ENCODE measurements around the gene TRIOBP.
A peak's percentile ranks its signal among the peaks of the same experiment; 100 is the strongest.

The TRIOBP gene

DNA sequence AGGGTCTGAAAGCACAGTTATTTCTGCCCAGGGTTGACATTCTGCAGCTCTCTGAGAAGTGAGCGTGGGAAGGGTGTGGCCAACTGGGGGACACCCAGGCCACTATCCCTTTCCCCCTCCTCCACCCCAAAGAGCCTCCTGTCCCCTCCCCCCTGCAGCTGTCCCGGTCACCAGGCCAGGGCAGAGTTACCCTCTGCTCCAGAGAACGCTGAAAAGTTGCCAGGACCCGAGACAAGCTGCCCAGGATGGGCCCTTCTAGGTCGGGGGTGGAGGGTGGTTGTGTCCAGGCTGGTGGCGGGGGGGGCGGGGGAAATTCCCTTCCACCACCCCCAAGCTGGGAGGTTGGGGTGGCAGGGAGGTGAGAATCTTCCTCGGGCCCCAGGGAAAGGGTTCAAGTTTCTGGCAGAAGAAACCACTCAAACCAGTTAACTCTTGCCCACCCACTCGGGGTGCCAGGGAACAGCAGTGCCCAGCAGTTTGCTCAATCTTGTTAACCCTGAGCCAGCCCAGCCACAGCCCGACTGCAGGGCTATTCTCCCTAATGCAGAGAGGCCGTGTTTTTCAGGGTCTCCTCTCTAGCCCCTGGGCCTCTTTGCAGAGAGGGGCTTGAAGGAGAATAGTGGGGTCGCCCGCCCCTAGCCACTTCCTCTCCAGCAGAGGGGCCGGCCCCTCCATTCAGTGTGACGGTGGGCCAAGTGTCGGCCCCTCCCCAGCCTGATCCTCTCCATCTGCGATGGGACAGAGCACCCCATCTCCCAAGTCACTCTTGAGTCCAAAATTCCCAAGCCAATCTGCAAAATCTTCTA, 20.7 kb upstream of the TRIOBP start:
- Mint-ChIP-seq H3K4me3 (peak overlapping the region; percentile 98), H3K36me3 (ENCODE audit: low read depth) (peaks cover 23% of the 10 kb centered on the region), H3K27ac (peak overlapping the region; percentile 99), H3K4me1 (ENCODE audit: low read depth) (peaks cover 43% of the 10 kb centered on the region), H3K27me3 (ENCODE audit: low read depth) (no peaks in the 10 kb centered on the region), H3K9me3 (no peaks in the 10 kb centered on the region)
- peak; percentile 34 for DNase-seq (ENCODE audit: low spot score)

DNA sequence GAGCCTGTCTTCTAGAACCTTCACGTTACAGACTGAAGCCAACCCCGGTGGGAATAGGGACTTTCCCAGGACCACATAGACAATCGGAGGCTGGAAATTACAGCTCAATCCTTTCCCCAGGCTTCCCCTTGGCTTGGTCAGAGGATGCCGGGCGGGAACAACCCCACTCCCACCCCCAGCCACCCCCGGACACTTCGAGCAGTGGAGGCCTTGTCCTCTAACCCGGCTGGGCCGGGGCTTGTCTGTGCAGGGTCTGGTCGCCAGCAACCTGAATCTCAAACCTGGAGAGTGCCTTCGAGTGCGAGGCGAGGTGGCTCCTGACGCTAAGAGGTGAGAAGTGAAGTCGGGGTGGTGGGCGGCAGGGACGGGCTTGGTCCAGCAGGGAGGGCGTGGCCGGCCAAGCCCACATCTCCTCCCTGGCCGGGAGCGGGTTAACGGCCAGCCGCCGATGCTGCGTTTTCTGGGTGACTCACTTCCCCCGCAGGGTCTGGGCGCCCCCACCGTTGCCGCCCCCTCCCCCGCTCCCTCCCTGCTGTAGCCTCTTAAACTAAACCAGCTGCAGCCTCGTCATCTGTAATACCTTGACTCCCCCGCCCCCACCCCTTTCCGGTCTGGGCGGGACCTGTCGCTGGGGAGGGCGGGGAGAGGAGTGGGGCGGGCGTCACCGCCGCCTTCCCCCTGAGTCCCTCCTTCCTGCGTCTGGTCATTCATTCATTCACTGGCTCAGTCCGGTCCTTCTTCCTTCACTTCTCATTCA, 19.9 kb upstream of the TRIOBP start:
- peak; percentile 93 for DNase-seq (ENCODE audit: low spot score)
- peak overlapping the region; percentile 99 for H3K27ac Mint-ChIP-seq
- H3K4me3 Mint-ChIP-seq = peak overlapping the region; percentile 98
- no peaks in the 10 kb centered on the region for H3K27me3 Mint-ChIP-seq (ENCODE audit: low read depth)
- peaks cover 46% of the 10 kb centered on the region for H3K4me1 Mint-ChIP-seq (ENCODE audit: low read depth)
- peaks cover 24% of the 10 kb centered on the region for H3K36me3 Mint-ChIP-seq (ENCODE audit: low read depth)
- no peaks in the 10 kb centered on the region for H3K9me3 Mint-ChIP-seq

DNA sequence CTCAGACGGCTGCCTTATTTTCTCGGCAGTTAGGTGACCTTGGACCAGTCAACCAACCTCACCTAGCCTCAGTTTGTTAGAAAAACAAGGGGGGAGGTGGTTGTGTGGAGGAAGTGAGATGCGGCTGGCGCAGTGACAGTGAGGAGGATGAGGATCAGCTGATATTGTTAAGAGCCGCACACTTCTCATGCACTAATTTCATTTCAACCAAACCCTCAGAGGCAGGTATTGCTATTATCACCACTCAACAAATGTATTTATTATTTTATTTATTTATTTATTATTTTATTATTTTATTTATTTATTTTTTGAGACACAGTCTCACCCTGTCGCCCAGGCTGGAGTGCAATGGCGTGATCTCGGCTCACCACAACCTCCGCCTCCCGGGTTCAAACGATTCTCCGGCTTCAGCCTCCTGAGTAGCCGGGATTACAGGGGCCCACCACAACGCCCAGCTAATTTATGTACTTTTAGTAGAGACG, 19.3 kb upstream of the TRIOBP start:
- no peaks in the 10 kb centered on the region for H3K9me3 Mint-ChIP-seq
- peak overlapping the region; percentile 98 for H3K4me3 Mint-ChIP-seq
- DNase-seq (ENCODE audit: low spot score) = no peak
- no peaks in the 10 kb centered on the region for H3K27me3 Mint-ChIP-seq (ENCODE audit: low read depth)
- peak overlapping the region; percentile 99 for H3K27ac Mint-ChIP-seq
- H3K36me3 Mint-ChIP-seq (ENCODE audit: low read depth) = peaks cover 24% of the 10 kb centered on the region
- H3K4me1 Mint-ChIP-seq (ENCODE audit: low read depth) = peaks cover 40% of the 10 kb centered on the region

DNA sequence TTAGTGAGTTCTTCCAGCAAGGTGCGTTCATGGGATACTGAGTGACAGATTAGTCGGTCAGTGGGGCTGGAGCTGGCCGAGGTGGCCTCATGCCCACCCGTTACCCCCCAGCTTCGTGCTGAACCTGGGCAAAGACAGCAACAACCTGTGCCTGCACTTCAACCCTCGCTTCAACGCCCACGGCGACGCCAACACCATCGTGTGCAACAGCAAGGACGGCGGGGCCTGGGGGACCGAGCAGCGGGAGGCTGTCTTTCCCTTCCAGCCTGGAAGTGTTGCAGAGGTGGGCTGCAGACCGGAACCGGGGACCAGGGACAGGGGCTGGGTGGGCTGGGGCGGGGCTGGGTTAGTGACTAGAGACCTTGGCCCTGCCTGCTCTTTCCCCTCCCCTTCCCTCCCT, 18.5 kb upstream of the TRIOBP start:
- no peak overlapping the region for H3K4me3 Mint-ChIP-seq
- H3K4me1 Mint-ChIP-seq (ENCODE audit: low read depth) = peaks cover 32% of the 10 kb centered on the region
- peak overlapping the region; percentile 83 for H3K27ac Mint-ChIP-seq
- H3K36me3 Mint-ChIP-seq (ENCODE audit: low read depth) = peaks cover 24% of the 10 kb centered on the region
- H3K27me3 Mint-ChIP-seq (ENCODE audit: low read depth) = no peaks in the 10 kb centered on the region
- H3K9me3 Mint-ChIP-seq = no peaks in the 10 kb centered on the region
- DNase-seq (ENCODE audit: low spot score) = no peak

DNA sequence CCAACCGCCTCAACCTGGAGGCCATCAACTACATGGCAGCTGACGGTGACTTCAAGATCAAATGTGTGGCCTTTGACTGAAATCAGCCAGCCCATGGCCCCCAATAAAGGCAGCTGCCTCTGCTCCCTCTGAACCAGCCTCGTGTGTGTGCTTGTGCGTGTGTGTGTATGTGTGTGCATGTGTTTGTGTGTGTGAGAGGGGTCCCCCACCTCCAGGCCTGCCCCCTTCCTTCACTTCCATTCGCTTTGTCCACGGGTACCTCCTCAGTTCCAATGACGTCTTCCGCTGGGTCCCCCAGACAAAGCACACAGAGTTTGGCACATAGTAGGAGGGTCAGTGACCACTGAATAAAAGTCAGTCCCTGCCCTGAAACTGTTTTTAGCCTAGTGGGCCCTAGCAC, 17.2 kb upstream of the TRIOBP start:
- peak overlapping the region; percentile 56 for H3K27ac Mint-ChIP-seq
- peaks cover 24% of the 10 kb centered on the region for H3K4me1 Mint-ChIP-seq (ENCODE audit: low read depth)
- H3K4me3 Mint-ChIP-seq = peak overlapping the region; percentile 40
- peaks cover 22% of the 10 kb centered on the region for H3K36me3 Mint-ChIP-seq (ENCODE audit: low read depth)
- H3K27me3 Mint-ChIP-seq (ENCODE audit: low read depth) = no peaks in the 10 kb centered on the region
- DNase-seq (ENCODE audit: low spot score) = no peak
- no peaks in the 10 kb centered on the region for H3K9me3 Mint-ChIP-seq

DNA sequence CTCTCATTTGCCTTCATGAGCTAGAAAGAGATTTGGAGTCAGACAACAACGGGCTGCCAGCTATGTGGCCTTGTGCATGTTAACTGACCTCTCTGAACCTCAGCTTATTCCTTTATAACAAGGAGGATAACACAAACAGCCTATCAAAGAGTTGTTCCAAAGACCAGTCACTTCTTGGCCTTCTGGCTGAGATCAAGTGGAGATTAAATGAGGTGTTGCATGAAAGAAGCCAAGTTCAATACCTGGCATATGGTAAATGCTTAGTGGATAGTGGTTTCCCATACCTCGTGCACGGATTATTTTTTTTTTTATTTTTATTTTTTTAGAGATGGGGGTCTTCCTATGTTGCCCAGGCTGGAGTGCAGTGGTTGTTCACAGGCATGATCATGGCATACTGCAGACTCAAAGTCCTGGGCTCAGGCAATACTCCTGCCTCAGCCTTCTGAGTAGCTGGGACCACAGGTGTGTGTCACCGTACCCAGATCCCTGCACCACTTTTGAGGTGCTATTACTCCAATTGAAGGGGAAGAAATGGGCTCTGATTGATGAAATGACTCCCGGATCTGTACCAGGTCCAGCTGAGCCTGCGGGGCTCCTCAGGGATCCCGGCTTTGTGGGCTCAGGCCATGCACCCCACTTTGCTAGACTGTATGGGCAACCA, 16.5 kb upstream of the TRIOBP start:
- peak overlapping the region; percentile 40 for H3K4me3 Mint-ChIP-seq
- H3K36me3 Mint-ChIP-seq (ENCODE audit: low read depth) = peaks cover 22% of the 10 kb centered on the region
- peak overlapping the region; percentile 56 for H3K27ac Mint-ChIP-seq
- no peak for DNase-seq (ENCODE audit: low spot score)
- no peaks in the 10 kb centered on the region for H3K27me3 Mint-ChIP-seq (ENCODE audit: low read depth)
- H3K4me1 Mint-ChIP-seq (ENCODE audit: low read depth) = peaks cover 22% of the 10 kb centered on the region
- H3K9me3 Mint-ChIP-seq = no peaks in the 10 kb centered on the region

DNA sequence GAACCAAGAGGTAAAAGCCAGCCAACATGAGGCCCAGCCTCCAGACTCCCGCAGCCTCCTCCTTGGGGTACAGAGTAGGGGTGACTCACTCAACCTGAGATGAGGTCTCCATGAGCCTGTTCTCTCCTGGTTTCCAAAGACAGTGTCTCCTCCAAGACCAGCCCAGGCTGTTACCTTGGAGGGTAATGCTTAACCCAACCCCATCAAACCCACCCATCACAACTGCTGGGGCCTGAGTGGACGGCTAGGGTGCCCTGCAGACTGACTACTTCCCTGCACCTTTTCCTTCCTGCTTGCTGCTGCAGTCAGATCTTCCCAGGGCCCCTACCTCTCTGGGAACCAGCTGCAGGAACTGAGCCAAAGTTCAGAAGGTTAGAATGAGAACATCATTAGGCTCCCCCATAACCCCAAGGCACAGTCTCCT, 15.8 kb upstream of the TRIOBP start:
- H3K27me3 Mint-ChIP-seq (ENCODE audit: low read depth) = no peaks in the 10 kb centered on the region
- peak overlapping the region; percentile 82 for H3K27ac Mint-ChIP-seq
- no peaks in the 10 kb centered on the region for H3K9me3 Mint-ChIP-seq
- peaks cover 20% of the 10 kb centered on the region for H3K4me1 Mint-ChIP-seq (ENCODE audit: low read depth)
- no peak overlapping the region for H3K4me3 Mint-ChIP-seq
- DNase-seq (ENCODE audit: low spot score) = no peak
- peaks cover 22% of the 10 kb centered on the region for H3K36me3 Mint-ChIP-seq (ENCODE audit: low read depth)

DNA sequence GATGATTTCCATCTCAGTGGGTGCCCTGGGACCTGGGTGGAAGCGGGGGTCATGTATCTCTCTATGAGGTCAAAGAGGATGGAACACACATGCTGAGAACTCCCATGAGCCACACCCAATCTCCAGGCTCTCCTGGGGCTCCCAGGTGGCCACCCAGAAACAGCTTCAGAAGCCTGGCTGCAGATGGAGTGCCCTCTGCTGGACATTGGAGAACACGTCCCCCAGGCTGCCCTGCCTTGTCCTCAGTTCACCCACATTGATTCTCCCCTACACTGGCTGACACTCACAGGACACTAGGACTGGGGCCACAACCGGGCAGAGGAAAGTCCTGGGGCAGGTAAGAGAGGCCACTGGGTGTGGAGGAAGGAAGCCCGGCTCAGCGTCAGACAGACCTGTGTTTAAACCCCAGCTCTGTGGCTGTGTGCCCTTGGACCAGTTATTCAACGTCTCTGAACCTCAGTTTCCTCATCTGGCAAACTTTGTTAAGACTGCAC, 15.2 kb upstream of the TRIOBP start:
- Mint-ChIP-seq H3K4me3 (no peak overlapping the region), H3K9me3 (no peaks in the 10 kb centered on the region), H3K27ac (peak overlapping the region; percentile 69), H3K4me1 (ENCODE audit: low read depth) (peaks cover 20% of the 10 kb centered on the region), H3K27me3 (ENCODE audit: low read depth) (no peaks in the 10 kb centered on the region), H3K36me3 (ENCODE audit: low read depth) (peaks cover 20% of the 10 kb centered on the region)
- peak; percentile 70 for DNase-seq (ENCODE audit: low spot score)

DNA sequence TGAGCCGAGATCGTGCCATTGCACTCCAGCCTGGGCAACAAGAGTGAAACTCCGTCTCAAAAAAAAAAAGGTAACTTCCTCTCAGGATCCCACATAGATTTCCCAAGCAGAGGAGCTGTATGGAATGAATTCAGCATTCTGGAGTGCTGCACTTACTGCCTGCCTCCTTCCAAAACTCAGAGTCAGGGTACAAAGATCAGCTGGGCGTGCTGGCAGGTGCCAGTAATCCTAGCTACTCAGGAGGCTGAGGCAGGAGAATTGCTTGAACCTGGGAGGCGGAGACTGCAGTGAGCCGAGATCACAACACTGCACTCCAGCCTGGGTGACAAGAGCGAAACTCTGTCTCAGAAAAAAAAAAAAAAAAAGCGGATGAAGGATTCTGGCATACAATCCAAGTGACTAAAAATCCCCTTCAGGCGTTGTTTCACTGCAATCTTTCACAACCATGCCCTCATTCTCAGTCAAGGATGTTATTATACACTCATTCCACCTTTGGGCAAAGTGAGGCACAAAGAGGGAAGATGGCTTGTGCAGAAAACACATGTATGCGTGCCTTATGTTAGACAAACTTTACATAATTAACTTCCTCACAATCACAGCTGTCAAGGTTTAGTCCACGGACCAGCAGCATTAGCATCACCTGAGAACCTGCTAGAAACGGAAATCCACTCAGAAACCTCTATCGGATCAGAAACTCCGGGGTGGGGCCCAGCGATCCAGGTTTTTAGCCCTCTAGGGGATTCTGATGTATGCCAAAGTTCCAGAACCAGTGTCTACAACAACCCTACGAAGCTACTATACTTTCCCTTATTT, 11.8 kb upstream of the TRIOBP start:
- Mint-ChIP-seq H3K4me3 (no peak overlapping the region), H3K9me3 (no peaks in the 10 kb centered on the region), H3K27ac (no peak overlapping the region), H3K27me3 (ENCODE audit: low read depth) (no peaks in the 10 kb centered on the region), H3K36me3 (ENCODE audit: low read depth) (peaks cover 16% of the 10 kb centered on the region), H3K4me1 (ENCODE audit: low read depth) (peaks cover 22% of the 10 kb centered on the region)
- no peak for DNase-seq (ENCODE audit: low spot score)

DNA sequence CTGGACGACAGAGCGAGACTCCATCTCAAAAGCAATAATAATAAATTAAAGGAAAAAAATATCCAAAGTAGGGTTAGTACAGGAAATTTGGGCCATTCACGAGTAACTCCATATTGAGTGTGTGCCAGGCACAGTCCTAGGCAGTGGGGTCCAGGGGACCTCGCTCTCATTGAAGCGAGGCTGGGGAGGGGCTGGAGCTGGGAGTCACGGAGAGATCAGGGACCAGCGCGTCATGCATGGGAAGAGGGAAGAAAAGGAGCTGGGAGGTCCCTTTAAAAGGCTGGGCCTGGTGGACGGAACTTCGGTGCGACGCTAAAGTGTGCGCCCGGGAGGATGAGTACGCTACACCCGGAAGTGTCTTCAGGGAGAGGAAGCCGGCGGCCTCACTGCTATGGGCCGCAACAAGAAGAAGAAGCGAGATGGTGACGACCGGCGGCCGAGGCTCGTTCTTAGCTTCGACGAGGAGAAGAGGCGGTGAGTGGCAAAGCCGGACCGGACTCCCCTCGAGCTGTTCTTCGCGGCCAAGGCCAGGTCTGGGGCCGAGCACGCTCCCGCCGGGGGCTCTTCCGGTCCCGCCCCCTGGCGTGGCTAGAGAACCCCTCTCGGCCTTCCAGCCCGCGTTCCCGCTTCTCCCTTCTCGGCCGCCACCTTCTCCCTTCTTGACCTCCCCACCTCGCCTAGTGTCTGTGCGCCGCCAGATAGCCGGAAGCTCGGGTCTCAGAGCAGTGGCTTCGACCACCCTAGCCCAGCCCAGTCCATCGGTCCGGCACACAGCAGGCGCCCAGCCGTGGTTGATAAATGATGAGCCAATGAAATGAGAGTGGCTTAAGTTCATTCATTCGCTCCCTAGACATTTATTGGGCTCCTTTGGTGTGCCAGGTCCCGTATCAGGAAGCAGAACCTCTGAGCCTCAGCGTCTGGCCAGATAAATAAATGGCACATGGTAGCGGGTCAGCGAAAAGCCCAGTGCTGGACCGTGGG, 10.6 kb upstream of the TRIOBP start, which contains the start of gene NOL12:
Gene NOL12, plus strand, starts transcription at position 342 of the 981 bp plus-strand sequence. Its CDS starts 50 bp downstream, at position 392.
- H3K36me3 Mint-ChIP-seq (ENCODE audit: low read depth) = peaks cover 22% of the 10 kb centered on the region
- H3K27me3 Mint-ChIP-seq (ENCODE audit: low read depth) = no peaks in the 10 kb centered on the region
- peak; percentile 77 for DNase-seq (ENCODE audit: low spot score)
- no peaks in the 10 kb centered on the region for H3K9me3 Mint-ChIP-seq
- peaks cover 18% of the 10 kb centered on the region for H3K4me1 Mint-ChIP-seq (ENCODE audit: low read depth)
- H3K27ac Mint-ChIP-seq = peak within 1 kb of the TSS; percentile 96
- H3K4me3 Mint-ChIP-seq = peak within 1 kb of the TSS; percentile 98

DNA sequence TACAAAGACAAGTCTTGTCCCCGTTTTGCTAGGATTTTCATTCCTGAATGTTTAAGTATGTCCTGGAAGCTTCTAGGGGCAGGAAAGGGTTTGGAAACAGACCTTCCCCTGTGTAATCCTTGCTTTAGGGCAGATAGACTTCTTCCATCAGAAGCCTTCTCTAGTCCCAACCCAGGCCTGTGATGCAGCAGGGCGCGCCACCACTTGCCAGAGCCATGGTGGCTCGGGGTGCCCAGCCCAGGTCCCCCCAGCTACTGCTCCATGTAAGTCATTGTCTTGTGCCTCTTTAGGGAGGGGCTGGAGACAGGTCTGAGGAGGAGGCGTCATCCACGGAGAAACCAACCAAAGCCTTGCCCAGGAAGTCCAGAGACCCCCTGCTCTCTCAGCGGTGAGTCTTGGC, 6.4 kb upstream of the TRIOBP start:
- Mint-ChIP-seq H3K9me3 (no peaks in the 10 kb centered on the region), H3K36me3 (ENCODE audit: low read depth) (peaks cover 37% of the 10 kb centered on the region), H3K27ac (no peak overlapping the region), H3K4me3 (no peak overlapping the region), H3K4me1 (ENCODE audit: low read depth) (peaks cover 14% of the 10 kb centered on the region), H3K27me3 (ENCODE audit: low read depth) (no peaks in the 10 kb centered on the region)
- no peak for DNase-seq (ENCODE audit: low spot score)

DNA sequence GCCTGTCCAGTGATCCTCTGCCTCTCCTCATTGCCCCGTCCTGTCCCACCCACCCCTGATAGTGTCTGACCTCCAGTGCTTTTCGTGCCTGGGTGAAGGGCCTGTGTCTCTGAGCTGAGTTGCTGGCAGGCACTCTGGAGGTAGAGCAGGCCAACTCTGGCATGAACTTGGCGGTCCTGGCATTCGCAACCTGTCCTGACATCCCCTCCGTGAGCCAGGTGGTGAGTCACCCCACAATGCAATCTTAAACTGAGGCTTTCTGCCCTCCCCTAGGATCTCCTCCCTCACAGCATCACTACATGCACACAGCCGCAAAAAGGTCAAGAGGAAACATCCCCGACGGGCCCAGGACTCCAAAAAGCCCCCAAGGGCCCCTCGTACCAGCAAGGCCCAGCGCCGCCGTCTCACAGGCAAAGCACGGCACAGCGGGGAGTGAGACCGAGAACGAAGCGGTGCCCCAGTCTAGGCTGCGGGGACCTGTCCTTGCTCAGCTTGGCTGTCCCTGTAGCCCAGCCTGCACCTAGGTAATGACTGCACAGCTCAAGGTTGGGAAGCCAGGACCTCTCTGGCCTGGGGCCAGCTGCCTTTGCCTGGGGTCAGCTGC, 5.8 kb upstream of the TRIOBP start:
- peaks cover 16% of the 10 kb centered on the region for H3K4me1 Mint-ChIP-seq (ENCODE audit: low read depth)
- no peaks in the 10 kb centered on the region for H3K27me3 Mint-ChIP-seq (ENCODE audit: low read depth)
- H3K9me3 Mint-ChIP-seq = no peaks in the 10 kb centered on the region
- no peak overlapping the region for H3K4me3 Mint-ChIP-seq
- DNase-seq (ENCODE audit: low spot score) = no peak
- H3K36me3 Mint-ChIP-seq (ENCODE audit: low read depth) = peaks cover 42% of the 10 kb centered on the region
- H3K27ac Mint-ChIP-seq = no peak overlapping the region

Measured in T-helper 2 cell treated with Interferon-gamma antibody and Interleukin-4, amounts not matched to agents 5 μg/mL and 100 μg/mL, for 36 hours (primary cell).